ENCODE measurements around the gene TGFB1.
A peak's percentile ranks its signal among the peaks of the same experiment; 100 is the strongest.

TGFB1 gene

GRCh38 chr19:41319500-41320184, 34.1 kb downstream of the TGFB1 start:
- H3K4me3 ChIP-seq (replicated peaks; ENCODE audit: low read depth, low read length): no peak overlapping the region
- no peak for TF ChIP-seq CTCF (IDR thresholded peaks at IDR 0.05; ENCODE audit: low read depth, low read length, missing control alignments)
- no peak for DNase-seq (ENCODE audit: extremely low read depth, low read depth)

GRCh38 chr19:41318696-41319499, 34.8 kb downstream of the TGFB1 start:
- TF ChIP-seq CTCF (IDR thresholded peaks at IDR 0.05; ENCODE audit: low read depth, low read length, missing control alignments): no peak
- no peak for DNase-seq (ENCODE audit: extremely low read depth, low read depth)

DNA sequence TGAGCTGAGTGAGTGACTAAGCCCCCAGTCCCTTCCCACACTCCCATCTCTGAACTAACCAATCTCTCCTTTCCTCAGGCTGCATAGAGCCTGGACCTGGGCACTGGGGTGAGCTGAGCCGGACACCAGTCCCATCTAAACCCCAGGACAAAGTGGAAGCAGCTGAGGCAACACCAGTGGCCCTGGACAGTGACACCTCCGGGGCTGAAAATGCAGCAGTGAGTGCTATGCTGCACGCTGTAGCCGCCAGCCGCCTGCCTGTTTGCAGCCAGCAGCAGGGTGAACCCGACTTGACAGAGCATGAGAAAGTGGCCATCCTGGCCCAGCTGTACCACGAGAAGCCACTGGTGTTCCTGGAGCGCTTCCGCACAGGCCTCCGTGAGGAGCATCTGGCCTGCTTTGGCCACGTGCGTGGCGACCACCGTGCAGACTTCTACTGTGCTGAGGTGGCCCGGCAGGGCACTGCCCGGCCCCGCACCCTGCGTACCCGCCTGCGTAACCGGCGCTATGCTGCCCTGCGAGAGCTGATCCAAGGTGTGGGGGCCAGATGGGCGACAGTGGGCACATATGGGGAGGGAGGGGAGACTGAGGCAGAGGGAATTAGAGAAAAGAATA, 37.3 kb downstream of the TGFB1 start:
- no peak for TF ChIP-seq CTCF (IDR thresholded peaks at IDR 0.05; ENCODE audit: low read depth, low read length, missing control alignments)
- DNase-seq (ENCODE audit: extremely low read depth, low read depth): no peak
- no peak overlapping the region for H3K4me3 ChIP-seq (replicated peaks; ENCODE audit: low read depth, low read length)

More at GRCh38 chr19:41318696-41319499, 34.8 kb downstream of the TGFB1 start:
- H3K4me3 ChIP-seq (replicated peaks; ENCODE audit: low read depth, low read length): no peak overlapping the region

DNA sequence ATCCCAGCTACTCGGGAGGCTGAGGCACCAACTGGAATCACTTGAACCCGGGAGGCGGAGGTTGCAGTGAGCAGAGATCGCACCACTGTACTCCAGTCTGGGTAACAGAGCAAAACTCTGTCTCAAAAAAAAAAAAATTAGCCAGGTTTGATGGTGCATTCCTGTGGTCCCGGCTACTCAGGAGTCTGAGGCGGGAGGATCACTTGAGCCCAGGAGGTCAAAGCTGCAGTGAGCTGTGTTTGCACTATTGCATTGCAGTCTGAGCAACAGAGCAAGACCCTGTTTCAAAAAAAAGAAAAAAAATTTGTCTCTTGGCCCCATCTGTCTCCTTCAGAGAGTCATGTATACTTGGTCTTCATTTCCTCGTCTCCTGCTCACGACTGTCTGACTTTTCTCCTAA, 42.1 kb downstream of the TGFB1 start:
- no peak for TF ChIP-seq CTCF (IDR thresholded peaks at IDR 0.05; ENCODE audit: low read depth, low read length, missing control alignments)

GRCh38 chr19:41311072-41311471, 42.6 kb downstream of the TGFB1 start:
- peak overlapping the region; percentile 64 for H3K4me3 ChIP-seq (replicated peaks; ENCODE audit: low read depth, low read length)
- no peak for DNase-seq (ENCODE audit: extremely low read depth, low read depth)
- no peak for TF ChIP-seq CTCF (IDR thresholded peaks at IDR 0.05; ENCODE audit: low read depth, low read length, missing control alignments)

More for the DNA sequence above, 42.1 kb downstream of the TGFB1 start:
- peak overlapping the region; percentile 64 for H3K4me3 ChIP-seq (replicated peaks; ENCODE audit: low read depth, low read length)
- no peak for DNase-seq (ENCODE audit: extremely low read depth, low read depth)

- DNase-seq (ENCODE audit: extremely low read depth, low read depth): peak; percentile 63
- no peak for TF ChIP-seq CTCF (IDR thresholded peaks at IDR 0.05; ENCODE audit: low read depth, low read length, missing control alignments)
- H3K4me3 ChIP-seq (replicated peaks; ENCODE audit: low read depth, low read length): peak within 1 kb of the TSS; percentile 64
Measured at GRCh38 chr19:41310033-41310831, 43.5 kb downstream of the TGFB1 start, which contains the start of gene CCDC97. TSS of gene CCDC97 (plus strand) at chr19:41310172. CDS start at chr19:41310311, 139 bp downstream.
